ENCODE measurements around the gene DKK1. TPM values are rescaled to one million over a fixed set of nuclear protein-coding genes. Genes with fewer than 3 reads are reported as not detected.

DKK1 gene
- total and polyA plus RNA-seq, 2 of the 4 experiments (the other 2 are of a cell fraction): 97.6 to 116 TPM

DNA sequence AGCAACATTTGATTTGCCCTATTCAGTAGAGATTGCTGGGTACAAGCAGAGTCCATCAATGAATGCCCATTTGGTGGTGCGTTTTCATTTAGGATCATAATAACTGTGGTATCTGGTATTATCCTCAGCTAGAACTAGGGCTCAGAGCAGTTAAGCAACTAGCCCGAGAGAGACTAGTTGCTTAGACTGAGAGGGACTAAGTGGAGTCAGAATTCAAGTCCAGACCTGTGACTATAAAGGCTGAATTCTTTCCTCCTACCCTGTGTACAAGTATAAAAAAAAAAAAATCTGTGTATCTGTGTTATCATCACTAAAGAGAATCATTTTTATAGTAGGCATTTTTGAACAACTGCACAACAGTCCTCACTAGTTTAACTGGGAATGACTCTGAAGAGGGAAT lies 45.3 kb upstream of the DKK1 start:
- Histone ChIP-seq H2AK5ac (ENCODE audit: low read depth, low read length) (no peak overlapping the region), H3K23ac (ENCODE audit: low read depth, low read length) (no peak overlapping the region), H2BK5ac (ENCODE audit: low read depth, low read length, poor library complexity, severe bottlenecking) (no peak overlapping the region), H2AFZ (replicated peaks; ENCODE audit: low read length, poor library complexity) (no peak overlapping the region), H3K27me3 (ENCODE audit: control insufficient read depth, insufficient read depth, low read length) (no peaks in the 10 kb centered on the region), H3K18ac (ENCODE audit: low read depth, low read length) (no peak overlapping the region), H4K91ac (ENCODE audit: insufficient read depth, low read depth, low read length) (no peak overlapping the region), H3K27ac (ENCODE audit: insufficient read depth, low read length) (no peak overlapping the region), H4K5ac (ENCODE audit: low read depth, low read length) (no peak overlapping the region), H3K4ac (ENCODE audit: low read depth, low read length) (no peak overlapping the region), H2BK120ac (ENCODE audit: low read depth, low read length) (no peak overlapping the region), H3K79me1 (ENCODE audit: low read depth in 1 of 2, low read length in 2 of 2) (no peaks in the 10 kb centered on the region), H3K4me3 (ENCODE audit: insufficient read depth, low read depth, low read length) (no peak overlapping the region), H3K4me2 (ENCODE audit: low read depth, low read length) (no peak overlapping the region), H2BK20ac (ENCODE audit: low read depth, low read length) (no peak overlapping the region), H3K14ac (replicated peaks; ENCODE audit: low read depth, low read length) (no peak overlapping the region), H2AK9ac (replicated peaks; ENCODE audit: low read depth, low read length, poor library complexity) (no peak overlapping the region), H2BK15ac (ENCODE audit: low read depth, low read length) (no peak overlapping the region), H4K8ac (ENCODE audit: low read depth in 2 of 2, low read length in 2 of 2) (no peak overlapping the region), H3K9ac (ENCODE audit: low read depth, low read length) (no peak overlapping the region), H3K9me3 (ENCODE audit: control insufficient read depth, insufficient read depth, low read length) (no peaks in the 10 kb centered on the region), H4K20me1 (ENCODE audit: insufficient read depth, low read length) (no peaks in the 10 kb centered on the region), H3K36me3 (ENCODE audit: control insufficient read depth, insufficient read depth, low read length) (peaks cover 2% of the 10 kb centered on the region; the same call in 1 of the 2 replicates), H3K9me1 (ENCODE audit: insufficient read depth, low read length) (no peaks in the 10 kb centered on the region), H3K56ac (ENCODE audit: extremely low read depth, insufficient read depth, low read length) (no peak overlapping the region), H3K4me1 (ENCODE audit: control insufficient read depth, insufficient read depth, low read length) (no peaks in the 10 kb centered on the region)
- in situ Hi-C loops (cut with MboI; ENCODE audit: low sequenced_read_pairs): no loop called here
- DNase-seq: no peak
- no CpG with 5 or more reads among the region's 2 CpGs for WGBS, 2 experiments (ENCODE audit: extremely low coverage in 2 of 2, insufficient read length in 1 of 2)
- ChIA-PET POLR2A (ENCODE audit: unreplicated experiment) (no interaction called here), CTCF (no interaction called here)
- intact Hi-C loops (cut with micrococcal nuclease): no loop called here
- BruUV-seq (replicated peaks): no TSS peak
- TF ChIP-seq RFX5 (IDR thresholded peaks at IDR 0.05; ENCODE audit: low read depth, low read length): no peak
- no peak for TF ChIP-seq CHD1 (IDR thresholded peaks at IDR 0.05; ENCODE audit: low read depth, low read length)
- TF ChIP-seq, protein P1, sequence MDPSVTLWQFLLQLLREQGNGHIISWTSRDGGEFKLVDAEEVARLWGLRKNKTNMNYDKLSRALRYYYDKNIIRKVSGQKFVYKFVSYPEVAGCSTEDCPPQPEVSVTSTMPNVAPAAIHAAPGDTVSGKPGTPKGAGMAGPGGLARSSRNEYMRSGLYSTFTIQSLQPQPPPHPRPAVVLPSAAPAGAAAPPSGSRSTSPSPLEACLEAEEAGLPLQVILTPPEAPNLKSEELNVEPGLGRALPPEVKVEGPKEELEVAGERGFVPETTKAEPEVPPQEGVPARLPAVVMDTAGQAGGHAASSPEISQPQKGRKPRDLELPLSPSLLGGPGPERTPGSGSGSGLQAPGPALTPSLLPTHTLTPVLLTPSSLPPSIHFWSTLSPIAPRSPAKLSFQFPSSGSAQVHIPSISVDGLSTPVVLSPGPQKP (IDR thresholded peaks at IDR 0.05; ENCODE audit: borderline replicate concordance, low read depth, low read length): no peak
- no peak for TF ChIP-seq RAD21 (IDR thresholded peaks at IDR 0.05; ENCODE audit: low read length)
- no peak for TF ChIP-seq MAZ (IDR thresholded peaks at IDR 0.05; ENCODE audit: borderline replicate concordance, low read depth, low read length)
- TF ChIP-seq SMC3 (IDR thresholded peaks at IDR 0.05; ENCODE audit: low read depth, low read length): no peak
- TF ChIP-seq POLR2A (IDR thresholded peaks at IDR 0.05; ENCODE audit: low read depth, low read length): no peak
- TF ChIP-seq, protein P2, sequence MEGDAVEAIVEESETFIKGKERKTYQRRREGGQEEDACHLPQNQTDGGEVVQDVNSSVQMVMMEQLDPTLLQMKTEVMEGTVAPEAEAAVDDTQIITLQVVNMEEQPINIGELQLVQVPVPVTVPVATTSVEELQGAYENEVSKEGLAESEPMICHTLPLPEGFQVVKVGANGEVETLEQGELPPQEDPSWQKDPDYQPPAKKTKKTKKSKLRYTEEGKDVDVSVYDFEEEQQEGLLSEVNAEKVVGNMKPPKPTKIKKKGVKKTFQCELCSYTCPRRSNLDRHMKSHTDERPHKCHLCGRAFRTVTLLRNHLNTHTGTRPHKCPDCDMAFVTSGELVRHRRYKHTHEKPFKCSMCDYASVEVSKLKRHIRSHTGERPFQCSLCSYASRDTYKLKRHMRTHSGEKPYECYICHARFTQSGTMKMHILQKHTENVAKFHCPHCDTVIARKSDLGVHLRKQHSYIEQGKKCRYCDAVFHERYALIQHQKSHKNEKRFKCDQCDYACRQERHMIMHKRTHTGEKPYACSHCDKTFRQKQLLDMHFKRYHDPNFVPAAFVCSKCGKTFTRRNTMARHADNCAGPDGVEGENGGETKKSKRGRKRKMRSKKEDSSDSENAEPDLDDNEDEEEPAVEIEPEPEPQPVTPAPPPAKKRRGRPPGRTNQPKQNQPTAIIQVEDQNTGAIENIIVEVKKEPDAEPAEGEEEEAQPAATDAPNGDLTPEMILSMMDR (conservative IDR thresholded peaks at IDR 0.05; ENCODE audit: low read depth, low read length): no peak
- no peak for TF ChIP-seq BHLHE40 (IDR thresholded peaks at IDR 0.05; ENCODE audit: low read depth, low read length)
- no peak for TF ChIP-seq MXI1 (IDR thresholded peaks at IDR 0.05; ENCODE audit: borderline replicate concordance, low read depth, low read length)
- TF ChIP-seq NFE2L2 (IDR thresholded peaks at IDR 0.05; ENCODE audit: low read depth, low read length): no peak
- no peak for TF ChIP-seq RCOR1 (IDR thresholded peaks at IDR 0.05; ENCODE audit: insufficient replicate concordance, low read length)
- TF ChIP-seq CEBPB (IDR thresholded peaks at IDR 0.05; ENCODE audit: low read depth, low read length): no peak
- TF ChIP-seq MAFK (IDR thresholded peaks at IDR 0.05; ENCODE audit: low read depth, low read length): no peak
- TF ChIP-seq, protein P3, sequence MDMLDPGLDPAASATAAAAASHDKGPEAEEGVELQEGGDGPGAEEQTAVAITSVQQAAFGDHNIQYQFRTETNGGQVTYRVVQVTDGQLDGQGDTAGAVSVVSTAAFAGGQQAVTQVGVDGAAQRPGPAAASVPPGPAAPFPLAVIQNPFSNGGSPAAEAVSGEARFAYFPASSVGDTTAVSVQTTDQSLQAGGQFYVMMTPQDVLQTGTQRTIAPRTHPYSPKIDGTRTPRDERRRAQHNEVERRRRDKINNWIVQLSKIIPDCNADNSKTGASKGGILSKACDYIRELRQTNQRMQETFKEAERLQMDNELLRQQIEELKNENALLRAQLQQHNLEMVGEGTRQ (IDR thresholded peaks at IDR 0.05; ENCODE audit: low read depth, low read length): no peak
- no peak for TF ChIP-seq FOS (IDR thresholded peaks at IDR 0.05; ENCODE audit: low read depth, low read length)
- dilution Hi-C loops (cut with HindIII; ENCODE audit: low sequenced_read_pairs, unreplicated experiment): no loop called here
- no peak for ATAC-seq (ENCODE audit: low read depth)

Data from IMR-90 (cell line).